BE2C (cell line): Measurements from ENCODE around the gene WNT4.

Experiments
- DNase-seq: peaks from one replicate; pipeline ENCODE4 v3.0.0-alpha.2; 2020
- H3K27me3 ChIP-seq: fragments of 250-450 bp; sonication (Bioruptor Pico); 2 replicates; pipeline ENCODE4 v1.5.1; 2020; ENCODE audit warnings: mild to moderate bottlenecking
- H3K36me3 ChIP-seq: fragments of 250-450 bp; sonication (Bioruptor Pico); 2 replicates; pipeline ENCODE4 v1.5.1; 2020; ENCODE audit warnings: mild to moderate bottlenecking
- H3K4me1 ChIP-seq: fragments of 250-450 bp; sonication (Bioruptor Pico); 2 replicates; pipeline ENCODE4 v1.5.1; 2020
- H3K4me3 ChIP-seq: 2 replicates; pipeline ENCODE4 v1.5.1; 2011; ENCODE audit warnings: low read depth, low read length
- H3K9me3 ChIP-seq: fragments of 250-450 bp; sonication (Bioruptor Pico); 2 replicates; pipeline ENCODE4 v1.5.1; 2020
- CTCF ChIP-seq: IDR thresholded peaks from 2 replicates; pipeline ENCODE4 v1.5.1; 2012; ENCODE audit warnings: mild to moderate bottlenecking, low read depth, low read length

WNT4 gene

GRCh38 chr1:22137004-22137720, 5.7 kb downstream of the WNT4 start:
- TF ChIP-seq CTCF: no peak
- DNase-seq: no peak
- Histone ChIP-seq H3K4me3 (no peak overlapping the region), H3K36me3 (no peaks in the 10 kb centered on the region), H3K9me3 (no peaks in the 10 kb centered on the region), H3K27me3 (no peaks in the 10 kb centered on the region), H3K4me1 (peaks cover 9% of the 10 kb centered on the region; the same call in 1 of the 2 replicates)

GRCh38 chr1:22133931-22134324, 9.0 kb downstream of the WNT4 start:
- no peaks in the 10 kb centered on the region for H3K27me3 ChIP-seq
- no peak for TF ChIP-seq CTCF
- H3K36me3 ChIP-seq: no peaks in the 10 kb centered on the region
- no peaks in the 10 kb centered on the region; the same call in 1 of the 2 replicates for H3K4me1 ChIP-seq
- no peak overlapping the region for H3K4me3 ChIP-seq
- H3K9me3 ChIP-seq: no peaks in the 10 kb centered on the region
- no peak for DNase-seq

- H3K27me3 ChIP-seq: no peaks in the 10 kb centered on the region
- DNase-seq: no peak
These were observed 9.5 kb downstream of the WNT4 start for GRCh38 chr1:22133247-22133930.

GRCh38 chr1:22132517-22133235, 10.2 kb downstream of the WNT4 start:
- no peak for DNase-seq
- TF ChIP-seq CTCF: no peak
- Histone ChIP-seq H3K9me3 (no peaks in the 10 kb centered on the region), H3K4me3 (no peak overlapping the region), H3K4me1 (no peaks in the 10 kb centered on the region), H3K27me3 (no peaks in the 10 kb centered on the region), H3K36me3 (no peaks in the 10 kb centered on the region)

More at GRCh38 chr1:22133247-22133930, 9.5 kb downstream of the WNT4 start:
- TF ChIP-seq CTCF: no peak
- no peak overlapping the region for H3K4me3 ChIP-seq
- H3K4me1 ChIP-seq: no peaks in the 10 kb centered on the region
- H3K9me3 ChIP-seq: no peaks in the 10 kb centered on the region
- H3K36me3 ChIP-seq: no peaks in the 10 kb centered on the region

- H3K4me1 ChIP-seq: no peaks in the 10 kb centered on the region
- TF ChIP-seq CTCF: peak; percentile 71
- H3K9me3 ChIP-seq: no peaks in the 10 kb centered on the region
- peak; percentile 60 for DNase-seq
- H3K36me3 ChIP-seq: no peaks in the 10 kb centered on the region
- no peaks in the 10 kb centered on the region for H3K27me3 ChIP-seq
- no peak overlapping the region for H3K4me3 ChIP-seq
These were observed 10.9 kb downstream of the WNT4 start for GRCh38 chr1:22131875-22132486.
